Stimulated activated CD4-positive, alpha-beta T cell treated with anti-CD3 and anti-CD28 coated beads, Interleukin-12 subunit alpha, Interleukin-12 subunit beta, amount 100 ng/mL, for 48 hours (primary cell): ENCODE data around the gene RARG.

Experiments used
- DNase-seq, 3 donors: peaks; one replicate each; pipeline ENCODE4 v3.0.0-alpha.2; 2020; ENCODE audit warnings: low read depth in 2 of 3, low spot score in 1 of 3

Gene RARG

DNA sequence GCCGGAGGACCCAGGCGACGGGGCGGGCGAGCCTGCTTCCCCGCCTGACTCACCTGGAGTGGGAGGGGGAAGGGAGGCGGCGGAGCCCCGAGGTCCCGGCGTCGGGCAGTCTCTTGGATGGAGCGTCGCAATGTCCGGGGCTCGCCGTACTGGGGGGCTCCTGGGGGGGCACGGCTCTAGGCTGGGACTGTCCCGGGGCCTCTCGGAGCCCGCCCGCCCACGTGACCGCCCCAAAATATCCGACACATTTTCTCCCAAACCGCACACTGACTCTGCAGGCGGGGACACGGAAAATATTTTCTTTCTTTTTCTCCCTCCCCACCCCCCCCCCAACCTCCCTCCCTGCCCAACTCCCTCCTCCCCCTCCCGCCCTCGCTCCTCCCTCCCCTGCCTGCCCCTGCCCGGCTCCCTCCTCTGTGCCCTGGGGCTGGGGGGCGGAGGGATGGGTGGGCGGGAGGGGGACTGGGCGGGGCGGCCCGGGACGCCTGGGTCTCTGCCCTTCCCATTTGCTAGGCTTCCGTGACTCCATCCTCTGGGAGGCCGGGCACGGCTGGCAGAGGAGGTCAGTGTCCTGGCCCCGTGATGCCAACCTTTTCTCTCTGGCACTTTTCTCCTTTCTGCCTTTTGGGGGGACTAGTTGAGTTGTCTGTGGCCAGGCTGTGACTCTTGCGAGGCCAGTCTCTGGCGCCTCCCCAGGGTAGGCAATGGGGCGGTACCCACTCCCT lies at the start of gene RARG:
Gene RARG (minus strand): TSS at position 289 of the 725 bp plus-strand sequence. CDS start 4,664 bp downstream, outside the sequence.
- peak in 1 of 3 donors; percentile 68 for DNase-seq

DNA sequence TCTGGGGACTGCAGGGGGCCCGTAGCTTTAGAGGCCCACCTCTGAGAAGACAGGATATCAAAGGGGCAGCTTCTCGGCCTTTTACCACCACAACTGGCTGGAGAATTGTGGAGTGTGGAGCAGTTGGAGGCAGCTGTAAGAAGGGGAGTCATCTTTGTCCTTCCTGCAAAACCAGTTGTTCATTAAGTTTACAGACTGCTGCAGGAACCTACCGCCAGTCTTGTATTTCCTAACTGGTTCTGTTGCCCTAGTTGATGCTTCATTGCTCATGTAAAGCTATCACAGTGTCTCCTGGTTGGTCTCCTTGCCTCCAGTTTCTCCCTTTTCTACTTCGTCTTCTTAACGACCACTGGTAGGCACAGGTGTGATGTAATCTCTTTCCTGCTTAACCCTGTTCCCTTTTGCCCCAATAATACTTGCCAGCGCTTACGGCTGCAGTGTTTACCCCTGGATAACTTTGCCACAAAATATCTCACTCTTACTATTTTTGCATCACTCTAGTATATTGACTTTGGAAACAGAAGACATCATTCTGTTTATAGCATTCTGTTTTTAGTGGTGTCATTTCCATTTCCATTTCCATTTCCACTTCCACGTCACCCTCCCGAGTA lies 48.0 kb upstream of the RARG start:
- DNase-seq: no peak

DNA sequence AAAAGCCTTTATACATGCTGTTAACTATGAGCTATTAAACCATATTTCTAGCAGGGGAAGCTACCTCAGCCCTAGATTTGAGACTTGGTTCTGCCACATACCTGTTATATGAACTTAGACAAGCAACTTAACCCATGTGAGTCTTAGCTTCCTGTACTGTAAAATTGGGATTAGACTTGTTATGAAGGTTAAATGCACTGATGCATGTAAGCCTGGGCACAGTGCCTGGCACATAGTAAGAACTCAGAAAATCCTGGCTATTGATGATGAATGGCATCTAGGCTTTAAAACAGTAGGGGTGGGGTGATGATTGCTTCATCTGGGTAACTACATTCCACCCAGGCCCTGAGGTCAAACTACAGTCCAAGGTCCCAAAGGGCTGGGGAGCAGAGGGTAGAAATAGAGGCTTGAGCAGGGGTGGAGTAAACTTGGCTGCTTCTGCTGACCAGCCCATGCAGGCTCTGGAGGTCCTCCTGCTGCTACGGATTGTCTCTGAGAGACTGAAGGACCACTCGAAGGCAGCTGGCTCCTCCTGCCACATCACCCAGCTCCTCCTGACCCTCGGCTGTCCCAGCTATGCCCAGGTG lies 47.4 kb upstream of the RARG start:
- DNase-seq: no peak

DNA sequence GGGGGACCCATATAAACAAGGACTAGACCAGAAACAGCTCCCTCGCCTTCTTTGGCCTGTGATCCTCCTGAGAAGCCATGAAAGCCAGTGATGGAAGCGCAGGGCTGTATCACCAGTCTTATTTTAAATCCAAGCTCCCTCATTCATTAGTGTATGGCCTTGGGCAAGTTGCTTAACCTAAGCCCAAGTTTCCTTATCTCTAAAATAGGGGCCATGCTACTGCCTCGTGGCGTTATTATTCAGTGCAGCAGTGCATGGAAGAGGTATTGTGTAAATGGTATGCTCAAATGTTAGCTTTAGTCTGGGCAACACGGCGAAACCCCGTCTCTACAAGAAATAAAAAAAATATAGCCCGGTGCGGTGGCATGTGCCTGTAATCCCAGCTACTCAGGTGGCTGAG lies 46.0 kb upstream of the RARG start:
- DNase-seq: no peak

DNA sequence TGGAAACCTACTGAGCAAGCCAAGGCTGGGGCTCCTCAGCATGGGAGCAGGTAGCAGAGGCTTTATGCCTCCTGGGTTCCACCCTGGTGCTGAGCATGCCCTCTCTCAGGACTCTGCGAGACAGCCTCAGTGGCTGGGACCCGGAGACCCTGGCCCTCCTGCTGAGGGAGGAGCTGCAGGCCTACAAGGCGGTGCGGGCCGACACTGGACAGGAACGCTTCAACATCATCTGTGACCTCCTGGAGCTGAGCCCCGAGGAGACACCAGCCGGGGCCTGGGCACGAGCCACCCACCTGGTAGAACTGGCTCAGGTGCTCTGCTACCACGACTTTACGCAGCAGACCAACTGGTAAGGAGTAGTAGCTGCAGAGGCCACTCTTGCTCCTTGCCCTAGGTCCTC lies 44.5 kb upstream of the RARG start:
- DNase-seq: no peak

DNA sequence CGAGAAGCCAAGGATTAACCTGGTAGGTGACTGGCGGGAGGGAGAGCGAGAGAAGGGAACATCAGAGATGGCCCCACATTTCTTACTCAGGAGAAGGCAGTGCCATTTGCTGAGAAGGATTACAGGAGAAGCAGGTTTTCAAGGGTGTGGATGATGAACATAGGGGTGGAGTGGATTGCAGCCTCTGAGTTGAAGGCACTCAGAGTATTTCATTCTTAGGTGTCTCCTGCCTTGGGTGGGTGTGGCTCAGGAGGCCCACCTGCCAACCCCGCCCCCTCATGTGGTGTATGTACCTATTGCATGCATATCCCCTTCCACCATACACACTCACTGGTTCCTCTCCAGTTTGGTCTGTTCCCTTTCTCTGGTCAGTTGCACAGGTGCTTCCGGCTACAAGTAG lies 42.4 kb upstream of the RARG start:
- DNase-seq: no peak

DNA sequence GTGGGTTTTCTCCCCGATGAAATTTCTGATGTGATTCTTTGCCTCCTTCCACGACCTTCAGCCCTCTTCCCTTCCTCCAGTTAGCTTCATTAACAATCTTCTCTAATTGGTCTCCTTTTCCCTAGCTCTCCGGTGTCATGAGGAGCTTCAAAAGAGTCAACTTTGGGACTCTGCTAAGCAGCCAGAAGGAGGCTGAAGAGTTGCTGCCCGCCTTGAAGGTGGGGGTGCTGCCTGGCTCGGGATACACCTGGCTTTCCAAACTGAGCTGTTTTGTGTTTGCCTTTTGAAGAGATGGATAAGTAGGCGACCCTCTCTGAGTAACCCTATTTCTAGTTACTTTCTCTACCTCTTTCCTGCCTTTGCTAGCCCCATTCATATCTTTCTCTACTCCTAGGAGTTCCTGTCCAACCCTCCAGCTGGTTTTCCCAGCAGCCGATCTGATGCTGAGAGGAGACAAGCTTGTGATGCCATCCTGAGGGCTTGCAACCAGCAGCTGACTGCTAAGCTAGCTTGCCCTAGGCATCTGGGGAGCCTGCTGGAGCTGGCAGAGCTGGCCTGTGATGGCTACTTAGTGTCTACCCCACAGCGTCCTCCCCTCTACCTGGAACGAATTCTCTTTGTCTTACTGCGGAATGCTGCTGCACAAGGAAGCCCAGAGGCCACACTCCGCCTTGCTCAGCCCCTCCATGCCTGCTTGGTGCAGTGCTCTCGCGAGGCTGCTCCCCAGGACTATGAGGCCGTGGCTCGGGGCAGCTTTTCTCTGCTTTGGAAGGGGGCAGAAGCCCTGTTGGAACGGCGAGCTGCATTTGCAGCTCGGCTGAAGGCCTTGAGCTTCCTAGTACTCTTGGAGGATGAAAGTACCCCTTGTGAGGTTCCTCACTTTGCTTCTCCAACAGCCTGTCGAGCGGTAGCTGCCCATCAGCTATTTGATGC lies 36.9 kb upstream of the RARG start:
- DNase-seq: no peak

DNA sequence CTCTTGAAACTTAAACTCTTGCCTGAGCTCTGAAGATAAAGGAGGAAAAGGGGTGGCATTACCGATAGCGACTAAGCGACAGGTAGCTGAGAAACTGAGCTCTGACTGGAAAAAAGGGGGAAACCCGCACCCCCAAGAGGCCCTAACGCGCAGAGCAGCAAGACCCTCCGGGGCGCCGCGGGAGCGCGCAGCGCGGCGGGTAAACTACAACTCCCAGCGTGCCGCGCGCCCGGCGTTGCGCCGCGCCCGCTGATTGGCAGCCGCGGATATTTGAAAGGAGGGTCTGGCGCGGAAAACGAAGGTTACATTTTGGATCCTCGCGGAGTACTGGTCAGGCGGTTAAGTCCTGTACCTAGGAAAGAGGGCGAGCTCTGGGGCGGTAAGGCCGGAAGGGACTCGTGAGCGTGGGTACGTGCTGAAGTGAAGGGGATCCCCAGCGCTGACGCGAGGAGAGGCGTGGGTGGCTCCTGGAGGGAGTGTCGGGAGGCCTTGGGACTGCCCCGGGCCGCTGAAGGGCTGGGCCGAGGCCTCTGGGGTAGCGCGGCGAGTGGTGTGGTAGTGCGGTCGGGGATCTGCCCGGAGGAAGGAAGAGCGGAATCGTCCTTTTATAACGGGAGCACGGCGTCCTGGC lies 36.1 kb upstream of the RARG start, which contains the start of gene ESPL1:
Gene ESPL1 (plus strand): TSS at position 301 of the 631 bp plus-strand sequence. CDS start 468 bp downstream, outside the sequence.
- DNase-seq: peak; percentile 76 to 84 (median 81)

DNA sequence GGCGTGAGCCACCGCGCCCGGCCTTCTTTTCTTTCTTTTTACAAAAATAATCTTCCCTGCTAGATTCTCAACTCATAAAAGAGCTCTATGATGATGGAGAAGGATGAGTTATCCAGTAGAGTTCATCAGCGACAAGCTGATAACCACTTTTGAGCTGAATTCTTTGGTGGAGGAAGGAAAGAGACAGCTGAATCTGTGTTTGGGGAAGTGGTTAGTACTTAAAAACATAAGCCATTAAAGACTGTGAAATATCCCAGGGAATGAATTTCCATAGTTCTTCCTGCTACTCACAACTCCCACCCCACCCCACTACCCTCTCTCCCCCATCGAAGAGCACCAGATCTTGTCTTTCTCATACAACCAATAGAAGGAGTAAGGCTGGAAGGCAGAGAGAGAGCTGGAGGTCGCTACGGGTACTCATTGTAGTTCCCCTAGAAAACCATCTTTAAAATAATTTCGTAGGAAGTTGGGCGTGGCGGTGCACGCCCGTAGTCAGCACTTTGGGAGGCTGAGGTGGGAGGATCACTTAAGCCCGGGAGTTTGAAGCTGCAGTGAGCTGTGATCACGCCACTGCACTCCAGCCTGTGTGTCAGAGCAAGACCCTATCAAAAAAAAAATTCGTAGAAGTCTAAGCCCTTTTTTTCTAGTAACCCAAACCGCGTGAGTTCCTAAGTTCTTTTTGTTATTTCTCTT lies 35.4 kb upstream of the RARG start:
- peak in 2 of 3 donors; percentile 25 to 33 for DNase-seq

DNA sequence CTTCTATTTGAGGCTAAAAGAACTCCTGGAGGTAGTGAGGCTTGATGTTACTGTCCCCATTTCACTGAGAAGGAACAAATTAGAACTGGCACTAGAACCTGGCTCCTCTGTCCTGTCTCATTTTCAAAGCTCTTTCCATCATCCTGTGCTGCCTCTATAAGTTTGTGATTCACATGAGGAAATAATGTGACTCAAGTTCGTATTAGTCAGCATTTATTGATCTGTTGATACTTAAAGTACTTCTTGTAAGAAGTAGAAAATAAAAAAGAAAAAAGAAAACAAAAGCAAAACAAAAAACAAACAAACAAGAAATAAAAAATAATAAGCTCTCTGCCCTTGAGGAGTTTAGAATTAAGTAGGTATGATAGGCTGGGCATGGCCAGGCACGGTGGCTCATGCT lies 33.8 kb upstream of the RARG start:
- no peak for DNase-seq

DNA sequence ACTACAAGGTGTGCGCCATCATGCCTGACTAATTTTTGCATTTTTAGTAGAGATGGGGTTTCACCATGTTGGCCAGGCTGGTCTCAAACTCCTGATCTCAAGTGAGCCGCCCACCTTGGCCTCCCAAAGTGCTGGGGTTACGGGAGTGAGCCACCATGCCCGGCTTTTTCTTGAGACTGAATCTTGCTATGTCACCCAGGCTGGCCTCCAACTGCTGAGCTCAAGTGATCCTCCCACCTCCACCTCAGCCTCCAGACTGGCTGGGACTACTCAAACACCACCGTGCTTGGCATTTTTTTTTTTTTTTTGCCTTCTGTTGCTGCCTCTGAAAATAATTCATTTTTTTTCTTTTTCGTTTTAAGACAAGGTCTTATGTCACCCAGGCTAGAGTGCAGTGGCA lies 27.9 kb upstream of the RARG start:
- DNase-seq: no peak

DNA sequence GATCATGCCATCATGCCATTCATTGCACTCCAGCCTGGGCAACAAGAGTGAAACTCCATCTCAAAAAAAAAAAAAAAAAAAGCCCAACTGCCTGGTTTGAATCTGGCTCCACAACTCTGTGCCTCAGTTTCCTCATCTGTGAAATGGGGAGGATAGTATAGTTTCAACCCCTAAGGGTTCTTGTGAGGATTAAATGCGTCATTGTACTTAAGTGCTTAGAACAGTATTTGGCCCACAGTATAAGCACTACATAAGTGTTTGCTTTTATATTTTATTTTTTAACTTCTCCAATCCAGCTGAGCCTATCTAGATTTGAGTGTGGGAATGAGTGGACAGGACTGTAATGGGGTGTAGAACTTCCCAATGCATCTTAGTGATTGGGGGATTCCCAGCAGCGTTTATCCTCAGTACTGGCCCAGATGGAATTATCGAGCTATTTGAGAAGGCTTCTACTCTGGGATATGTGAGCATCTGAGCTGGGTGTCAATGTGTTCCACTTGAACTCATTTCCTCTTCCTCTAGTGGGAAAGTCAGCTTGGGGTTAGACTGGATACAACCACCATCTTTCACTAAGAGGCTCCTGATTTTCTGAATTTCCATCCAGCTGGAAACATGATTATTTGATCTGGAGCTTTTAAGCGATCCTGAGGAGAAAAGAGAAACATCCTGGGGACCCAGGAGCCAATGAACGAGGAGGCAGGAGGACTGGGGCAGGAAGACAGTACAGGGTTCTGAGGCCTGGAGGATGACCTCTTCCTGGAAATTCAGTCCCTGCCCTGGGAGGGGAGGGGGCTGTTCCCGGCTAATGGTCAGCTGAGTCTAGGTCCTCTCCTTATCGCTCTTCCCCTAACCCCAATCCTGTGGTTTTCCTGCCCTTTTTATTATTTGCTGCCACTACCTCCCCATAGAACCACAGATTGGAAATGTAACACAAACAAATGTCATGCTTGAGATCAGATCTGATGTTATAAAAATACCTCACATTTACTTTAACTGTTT lies 26.8 kb upstream of the RARG start:
- DNase-seq: no peak

DNA sequence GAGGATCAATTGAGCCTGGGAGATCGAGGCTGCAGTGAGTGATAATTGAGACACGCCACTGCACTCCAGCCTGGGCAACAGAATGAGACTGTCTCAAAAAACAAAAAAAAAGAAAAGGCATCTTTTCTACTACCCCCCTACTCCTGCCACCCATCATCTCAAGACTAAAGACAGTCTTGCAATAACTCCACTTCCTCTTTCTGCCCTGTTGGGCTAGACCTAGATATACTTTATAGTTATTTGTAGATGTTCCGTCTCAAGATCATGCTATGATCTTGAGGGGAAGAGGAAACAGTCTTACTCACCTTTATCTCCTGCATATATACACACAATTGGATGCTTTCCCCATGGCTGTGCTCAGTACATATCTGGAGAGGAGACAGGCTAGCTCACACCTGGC lies 24.0 kb upstream of the RARG start:
- DNase-seq: no peak

DNA sequence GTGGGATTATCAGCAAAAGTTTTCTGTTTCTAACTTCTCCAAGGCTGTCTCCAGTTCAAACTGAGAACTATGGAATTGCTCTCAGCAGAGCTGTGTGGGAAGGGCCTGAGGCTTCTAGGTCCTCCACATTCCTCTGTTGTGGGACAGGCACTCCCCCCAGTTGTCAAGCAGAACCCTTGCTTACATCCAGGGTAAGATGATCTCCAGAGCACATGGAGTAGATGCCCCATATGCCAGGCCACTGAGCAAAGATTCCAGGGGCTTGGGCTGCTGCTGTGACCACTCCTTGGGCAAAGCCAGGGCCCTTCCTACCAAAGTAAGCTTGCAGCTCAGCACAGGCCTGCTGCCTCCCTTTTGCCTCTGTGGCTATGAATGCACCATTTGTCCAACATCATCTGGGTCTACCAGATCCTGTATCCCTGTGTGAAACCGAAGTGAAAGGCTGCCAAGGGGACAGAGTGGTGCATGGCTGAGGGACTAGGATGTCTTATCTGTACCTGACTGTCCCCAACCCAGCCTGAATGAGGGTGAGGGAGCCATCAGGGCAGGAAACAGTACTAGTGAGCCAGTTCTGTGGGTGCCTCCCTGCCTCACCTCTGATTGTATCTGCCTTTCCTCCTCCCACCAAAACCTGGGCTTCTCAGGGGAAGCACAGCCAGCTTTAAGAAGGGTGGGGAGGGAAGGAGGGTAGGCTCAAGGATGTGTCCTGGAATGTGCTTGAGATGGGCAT lies 23.0 kb upstream of the RARG start:
- DNase-seq: no peak

DNA sequence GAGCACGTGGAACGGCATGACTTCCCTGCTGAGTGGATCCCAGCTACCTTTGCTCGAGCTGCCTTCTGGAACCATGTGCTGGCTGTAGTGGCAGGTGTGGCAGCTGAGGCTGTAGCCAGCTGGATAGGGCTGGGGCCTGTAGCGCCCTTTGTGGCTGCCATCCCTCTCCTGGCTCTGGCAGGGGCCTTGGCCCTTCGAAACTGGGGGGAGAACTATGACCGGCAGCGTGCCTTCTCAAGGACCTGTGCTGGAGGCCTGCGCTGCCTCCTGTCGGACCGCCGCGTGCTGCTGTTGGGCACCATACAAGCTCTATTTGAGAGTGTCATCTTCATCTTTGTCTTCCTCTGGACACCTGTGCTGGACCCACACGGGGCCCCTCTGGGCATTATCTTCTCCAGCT lies 21.3 kb upstream of the RARG start:
- no peak for DNase-seq

DNA sequence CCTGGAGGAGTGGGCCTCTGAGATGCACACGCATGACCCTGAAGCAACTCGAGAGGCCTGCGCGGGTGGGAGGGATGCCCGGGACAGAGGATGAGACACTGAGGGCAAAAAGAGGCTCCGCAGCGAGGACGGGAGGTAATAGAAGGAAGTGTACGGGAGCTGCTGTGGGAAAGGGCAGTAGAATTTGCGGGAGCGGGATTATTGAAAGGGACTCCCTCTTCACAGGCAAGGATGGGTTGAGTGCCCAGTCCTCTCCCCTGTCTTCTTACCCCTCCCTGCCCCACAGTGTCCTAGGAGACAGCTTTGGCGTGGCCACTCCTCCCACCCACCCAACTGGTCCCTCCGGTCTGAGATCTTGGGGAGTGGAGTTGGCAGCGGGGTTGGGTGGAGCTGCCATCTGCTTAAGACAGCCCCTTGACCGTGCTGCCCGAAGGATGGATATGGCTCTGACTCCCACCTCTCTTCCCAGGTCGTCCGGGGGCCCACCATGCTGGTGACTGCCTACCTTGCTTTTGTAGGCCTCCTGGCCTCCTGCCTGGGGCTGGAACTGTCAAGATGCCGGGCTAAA lies 20.4 kb upstream of the RARG start:
- no peak for DNase-seq

DNA sequence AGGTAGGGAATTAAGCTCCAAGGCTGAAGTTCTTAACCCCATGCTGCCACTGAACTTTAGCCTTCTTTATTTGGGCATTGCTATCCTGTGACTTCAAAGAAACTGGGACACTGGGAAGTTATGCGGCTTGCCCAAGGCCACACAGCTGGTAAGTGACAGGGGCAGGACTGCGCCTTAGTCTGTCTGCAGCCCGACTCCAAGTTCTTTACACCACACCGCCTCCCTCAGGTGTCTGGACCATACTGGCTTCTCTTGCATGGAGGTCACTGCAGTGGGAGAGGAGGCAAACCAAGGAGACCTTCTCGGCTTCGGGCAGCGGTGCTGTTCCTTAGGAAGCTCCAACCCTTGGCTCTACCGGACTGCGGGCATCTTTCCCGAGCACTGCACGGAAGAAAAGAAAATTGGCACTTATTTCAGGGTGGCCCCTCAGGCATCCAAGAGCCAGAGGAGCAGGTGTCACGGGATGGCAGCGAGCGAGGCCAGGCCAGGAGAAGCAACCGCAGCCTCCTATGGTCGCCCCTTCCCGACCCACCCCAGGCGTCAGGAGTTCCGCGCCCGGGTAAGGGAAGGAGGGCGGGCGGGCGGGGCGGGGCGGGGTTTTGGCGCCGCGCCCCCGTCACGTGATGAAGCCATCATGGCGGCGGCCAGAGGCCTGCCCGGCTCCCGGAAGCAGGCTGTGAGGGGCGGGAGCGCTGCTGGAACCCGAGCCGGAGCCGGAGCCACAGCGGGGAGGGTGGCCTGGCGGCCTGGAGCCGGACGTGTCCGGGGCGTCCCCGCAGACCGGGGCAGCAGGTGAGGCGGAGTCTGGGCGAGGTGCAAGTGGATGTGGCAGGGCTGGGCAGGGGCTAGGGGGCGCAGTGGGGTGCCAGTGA lies 19.7 kb upstream of the RARG start:
- peak in 2 of 3 donors; percentile 51 to 65 for DNase-seq
